ENCODE measurements around the gene F7. TPM values are rescaled to one million over a fixed set of nuclear protein-coding genes. Genes with fewer than 3 reads are reported as not detected.

The F7 gene
- polyA plus RNA-seq, 4 donors, result 0.24 to 45.3 TPM; not detected in 2

- no peaks in the 10 kb centered on the region for H3K4me1 ChIP-seq (ENCODE audit: control insufficient read depth in 3 of 3, insufficient read depth in 2 of 3, low read depth in 1 of 3, low read length in 2 of 3)
- no peak overlapping the region for H3K27ac ChIP-seq (ENCODE audit: low read depth in 1 of 3, low read length in 2 of 3)
- 94 to 96% (median 95%) methylated on average over 19 of the region's 19 CpGs for WGBS, 3 donors
- no peak overlapping the region for H3K4me3 ChIP-seq (ENCODE audit: low read depth in 1 of 3, low read length in 3 of 3)
- no peaks in the 10 kb centered on the region for H3K9me3 ChIP-seq (ENCODE audit: control insufficient read depth in 2 of 2, insufficient read depth in 1 of 2, low read depth in 1 of 2, low read length in 1 of 2)
- DNase-seq (no peak), FAIRE-seq (no peak)
- H3K36me3 ChIP-seq (ENCODE audit: control insufficient read depth in 3 of 3, insufficient read depth in 2 of 3, low read depth in 1 of 3, low read length in 3 of 3), result peaks cover 0 to 50% (median 0%) of the 10 kb centered on the region in 3 donors
- no peaks in the 10 kb centered on the region for H3K27me3 ChIP-seq (ENCODE audit: control insufficient read depth in 3 of 3, insufficient read depth in 3 of 3, low read length in 3 of 3)
Measured at GRCh38 chr13:113066746-113067145, 38.8 kb upstream of the F7 start.

- DNase-seq, result no peak
- no peaks in the 10 kb centered on the region for H3K4me1 ChIP-seq (ENCODE audit: control insufficient read depth in 3 of 3, insufficient read depth in 2 of 3, low read depth in 1 of 3, low read length in 2 of 3)
- no peak overlapping the region for H3K27ac ChIP-seq (ENCODE audit: low read depth in 1 of 3, low read length in 2 of 3)
- H3K4me3 ChIP-seq (ENCODE audit: low read depth in 1 of 3, low read length in 3 of 3), result no peak overlapping the region
- H3K27me3 ChIP-seq (ENCODE audit: control insufficient read depth in 3 of 3, insufficient read depth in 3 of 3, low read length in 3 of 3), result no peaks in the 10 kb centered on the region
- FAIRE-seq, result no peak
- peaks cover 0 to 44% (median 0%) of the 10 kb centered on the region in 3 donors for H3K36me3 ChIP-seq (ENCODE audit: control insufficient read depth in 3 of 3, insufficient read depth in 2 of 3, low read depth in 1 of 3, low read length in 3 of 3)
- no peaks in the 10 kb centered on the region for H3K9me3 ChIP-seq (ENCODE audit: control insufficient read depth in 2 of 2, insufficient read depth in 1 of 2, low read depth in 1 of 2, low read length in 1 of 2)
- 91 to 96% (median 92%) methylated on average over 41 of the region's 41 CpGs for WGBS, 3 donors
Measured at GRCh38 chr13:113069861-113070805, 35.5 kb upstream of the F7 start.

- FAIRE-seq, result no peak
- Histone ChIP-seq H3K27ac (ENCODE audit: low read depth in 1 of 3, low read length in 2 of 3) (no peak overlapping the region), H3K4me3 (ENCODE audit: low read depth in 1 of 3, low read length in 3 of 3) (no peak overlapping the region), H3K4me1 (ENCODE audit: control insufficient read depth in 3 of 3, insufficient read depth in 2 of 3, low read depth in 1 of 3, low read length in 2 of 3) (no peaks in the 10 kb centered on the region), H3K9me3 (ENCODE audit: control insufficient read depth in 2 of 2, insufficient read depth in 1 of 2, low read depth in 1 of 2, low read length in 1 of 2) (no peaks in the 10 kb centered on the region), H3K36me3 (ENCODE audit: control insufficient read depth in 3 of 3, insufficient read depth in 2 of 3, low read depth in 1 of 3, low read length in 3 of 3) (peaks cover 0 to 42% (median 0%) of the 10 kb centered on the region in 3 donors), H3K27me3 (ENCODE audit: control insufficient read depth in 3 of 3, insufficient read depth in 3 of 3, low read length in 3 of 3) (no peaks in the 10 kb centered on the region)
- 87 to 88% (median 88%) methylated on average over 8 of the region's 8 CpGs for whole genome bisulfite sequencing, 3 donors
- DNase-seq, result no peak
Measured at GRCh38 chr13:113070855-113071254, 34.7 kb upstream of the F7 start.

GRCh38 chr13:113072376-113072775 lies 33.2 kb upstream of the F7 start:
- no peaks in the 10 kb centered on the region for H3K9me3 ChIP-seq (ENCODE audit: control insufficient read depth in 2 of 2, insufficient read depth in 1 of 2, low read depth in 1 of 2, low read length in 1 of 2)
- WGBS, 3 donors, result 86 to 88% (median 88%) methylated on average over 3 of the region's 3 CpGs
- H3K27me3 ChIP-seq (ENCODE audit: control insufficient read depth in 3 of 3, insufficient read depth in 3 of 3, low read length in 3 of 3), result no peaks in the 10 kb centered on the region
- DNase-seq (no peak), FAIRE-seq (no peak)
- H3K4me3 ChIP-seq (ENCODE audit: low read depth in 1 of 3, low read length in 3 of 3), result no peak overlapping the region
- no peaks in the 10 kb centered on the region for H3K4me1 ChIP-seq (ENCODE audit: control insufficient read depth in 3 of 3, insufficient read depth in 2 of 3, low read depth in 1 of 3, low read length in 2 of 3)
- H3K36me3 ChIP-seq (ENCODE audit: control insufficient read depth in 3 of 3, insufficient read depth in 2 of 3, low read depth in 1 of 3, low read length in 3 of 3), result peaks cover 0 to 45% (median 0%) of the 10 kb centered on the region in 3 donors
- H3K27ac ChIP-seq (ENCODE audit: low read depth in 1 of 3, low read length in 2 of 3), result no peak overlapping the region

GRCh38 chr13:113073942-113074341 lies 31.6 kb upstream of the F7 start:
- FAIRE-seq, result no peak
- H3K27ac ChIP-seq (ENCODE audit: low read depth in 1 of 3, low read length in 2 of 3), result no peak overlapping the region
- no peaks in the 10 kb centered on the region for H3K9me3 ChIP-seq (ENCODE audit: control insufficient read depth in 2 of 2, insufficient read depth in 1 of 2, low read depth in 1 of 2, low read length in 1 of 2)
- peaks cover 0 to 60% (median 0%) of the 10 kb centered on the region in 3 donors for H3K36me3 ChIP-seq (ENCODE audit: control insufficient read depth in 3 of 3, insufficient read depth in 2 of 3, low read depth in 1 of 3, low read length in 3 of 3)
- no peak overlapping the region for H3K4me3 ChIP-seq (ENCODE audit: low read depth in 1 of 3, low read length in 3 of 3)
- H3K27me3 ChIP-seq (ENCODE audit: control insufficient read depth in 3 of 3, insufficient read depth in 3 of 3, low read length in 3 of 3), result no peaks in the 10 kb centered on the region
- no peaks in the 10 kb centered on the region for H3K4me1 ChIP-seq (ENCODE audit: control insufficient read depth in 3 of 3, insufficient read depth in 2 of 3, low read depth in 1 of 3, low read length in 2 of 3)
- DNase-seq, result no peak
- 92 to 94% (median 93%) methylated on average over 11 of the region's 11 CpGs for WGBS, 3 donors

- DNase-seq (no peak), FAIRE-seq (no peak)
- no peaks in the 10 kb centered on the region for H3K27me3 ChIP-seq (ENCODE audit: control insufficient read depth in 3 of 3, insufficient read depth in 3 of 3, low read length in 3 of 3)
- H3K4me3 ChIP-seq (ENCODE audit: low read depth in 1 of 3, low read length in 3 of 3), result no peak overlapping the region
- H3K9me3 ChIP-seq (ENCODE audit: control insufficient read depth in 2 of 2, insufficient read depth in 1 of 2, low read depth in 1 of 2, low read length in 1 of 2), result no peaks in the 10 kb centered on the region
- 91 to 96% (median 92%) methylated on average over 14 to 18 of the region's 18 CpGs for WGBS, 3 donors
- H3K36me3 ChIP-seq (ENCODE audit: control insufficient read depth in 3 of 3, insufficient read depth in 2 of 3, low read depth in 1 of 3, low read length in 3 of 3), result peaks cover 0 to 64% (median 0%) of the 10 kb centered on the region in 3 donors
- H3K27ac ChIP-seq (ENCODE audit: low read depth in 1 of 3, low read length in 2 of 3), result no peak overlapping the region
- H3K4me1 ChIP-seq (ENCODE audit: control insufficient read depth in 3 of 3, insufficient read depth in 2 of 3, low read depth in 1 of 3, low read length in 2 of 3), result no peaks in the 10 kb centered on the region
Measured at GRCh38 chr13:113074401-113074800, 31.2 kb upstream of the F7 start.

- peaks cover 0 to 64% (median 0%) of the 10 kb centered on the region in 3 donors for H3K36me3 ChIP-seq (ENCODE audit: control insufficient read depth in 3 of 3, insufficient read depth in 2 of 3, low read depth in 1 of 3, low read length in 3 of 3)
- WGBS, 3 donors, result 94 to 97% (median 95%) methylated on average over 22 of the region's 22 CpGs
- no peak for FAIRE-seq
Measured at GRCh38 chr13:113074876-113075275, 30.7 kb upstream of the F7 start.

GRCh38 chr13:113075711-113076110 lies 29.9 kb upstream of the F7 start:
- DNase-seq, result no peak
- no peak for FAIRE-seq
- Histone ChIP-seq H3K27ac (ENCODE audit: low read depth in 1 of 3, low read length in 2 of 3) (no peak overlapping the region), H3K4me3 (ENCODE audit: low read depth in 1 of 3, low read length in 3 of 3) (no peak overlapping the region), H3K4me1 (ENCODE audit: control insufficient read depth in 3 of 3, insufficient read depth in 2 of 3, low read depth in 1 of 3, low read length in 2 of 3) (no peaks in the 10 kb centered on the region), H3K36me3 (ENCODE audit: control insufficient read depth in 3 of 3, insufficient read depth in 2 of 3, low read depth in 1 of 3, low read length in 3 of 3) (peaks cover 0 to 65% (median 0%) of the 10 kb centered on the region in 3 donors), H3K27me3 (ENCODE audit: control insufficient read depth in 3 of 3, insufficient read depth in 3 of 3, low read length in 3 of 3) (no peaks in the 10 kb centered on the region), H3K9me3 (ENCODE audit: control insufficient read depth in 2 of 2, insufficient read depth in 1 of 2, low read depth in 1 of 2, low read length in 1 of 2) (no peaks in the 10 kb centered on the region)
- 95 to 98% (median 97%) methylated on average over 17 of the region's 17 CpGs for WGBS, 3 donors

More at GRCh38 chr13:113074876-113075275, 30.7 kb upstream of the F7 start:
- H3K4me3 ChIP-seq (ENCODE audit: low read depth in 1 of 3, low read length in 3 of 3), result no peak overlapping the region
- H3K4me1 ChIP-seq (ENCODE audit: control insufficient read depth in 3 of 3, insufficient read depth in 2 of 3, low read depth in 1 of 3, low read length in 2 of 3), result no peaks in the 10 kb centered on the region
- H3K27ac ChIP-seq (ENCODE audit: low read depth in 1 of 3, low read length in 2 of 3), result no peak overlapping the region
- no peaks in the 10 kb centered on the region for H3K27me3 ChIP-seq (ENCODE audit: control insufficient read depth in 3 of 3, insufficient read depth in 3 of 3, low read length in 3 of 3)
- no peaks in the 10 kb centered on the region for H3K9me3 ChIP-seq (ENCODE audit: control insufficient read depth in 2 of 2, insufficient read depth in 1 of 2, low read depth in 1 of 2, low read length in 1 of 2)
- DNase-seq, result no peak
